Endodermal cell (in vitro differentiated cells): ENCODE results near the gene SPDEF. TPM values are rescaled to one million over a fixed set of nuclear protein-coding genes. Genes with fewer than 3 reads are reported as not detected.

ENCODE experiments used
- DNase-seq: peaks from one replicate; pipeline ENCODE4 v3.0.0-alpha.2; 2017
- H3K27ac ChIP-seq: 2 replicates; pipeline ENCODE4 v1.5.1; 2013; ENCODE audit warnings: mild to moderate bottlenecking, low read depth, low read length, moderate library complexity
- H3K27me3 ChIP-seq: 2 replicates; pipeline ENCODE4 v1.6.1; 2013; ENCODE audit warnings: mild to moderate bottlenecking, low read length, moderate library complexity; ENCODE audit not compliant: insufficient read depth, control insufficient read depth, poor library complexity, severe bottlenecking
- H3K36me3 ChIP-seq: 2 replicates; pipeline ENCODE4 v1.7.0; 2013; ENCODE audit warnings: mild to moderate bottlenecking, low read length, moderate library complexity; ENCODE audit not compliant: control insufficient read depth, insufficient read depth
- H3K4me1 ChIP-seq: one replicate; pipeline ENCODE4 v1.7.0; 2013; ENCODE audit warnings: low read length; ENCODE audit not compliant: control insufficient read depth, insufficient read depth
- H3K4me3 ChIP-seq: 2 replicates; pipeline ENCODE4 v1.5.1; 2013; ENCODE audit warnings: mild to moderate bottlenecking, low read length, moderate library complexity
- H3K9ac ChIP-seq: 2 replicates; pipeline ENCODE4 v1.6.1; 2013; ENCODE audit warnings: mild to moderate bottlenecking, low read length, moderate library complexity; ENCODE audit not compliant: poor library complexity, severe bottlenecking; ENCODE audit errors: extremely low read depth
- H3K9me3 ChIP-seq: 2 replicates; pipeline ENCODE4 v1.6.1; 2013; ENCODE audit warnings: mild to moderate bottlenecking, low read length, moderate library complexity; ENCODE audit not compliant: control insufficient read depth
- H3K27ac Mint-ChIP-seq: 2 replicates; pipeline ENCODE4 v1.8.0; 2020; ENCODE audit warnings: mixed read lengths
- H3K27me3 Mint-ChIP-seq: 2 replicates; pipeline ENCODE4 v1.8.0; 2021; ENCODE audit warnings: mild to moderate bottlenecking, mixed read lengths; ENCODE audit not compliant: insufficient read depth
- H3K36me3 Mint-ChIP-seq: 2 replicates; pipeline ENCODE4 v1.8.0; 2020; ENCODE audit warnings: low read depth, mixed read lengths
- H3K4me1 Mint-ChIP-seq: 2 replicates; pipeline ENCODE4 v1.8.0; 2020; ENCODE audit warnings: mixed read lengths
- H3K4me3 Mint-ChIP-seq: 2 replicates; pipeline ENCODE4 v1.8.0; 2020; ENCODE audit warnings: mild to moderate bottlenecking, moderate library complexity, mixed read lengths
- H3K9me3 Mint-ChIP-seq: 2 replicates; pipeline ENCODE4 v1.8.0; 2020; ENCODE audit warnings: mild to moderate bottlenecking, mixed read lengths
- WGBS, 2 experiments: methylation state at CpG; one replicate each; pipeline versions ENCODE4 v1.1.5 to v1.1.7; 2013; ENCODE audit warnings: missing lambda C conversion rate in 2 of 2, mixed read lengths in 1 of 2; ENCODE audit not compliant: insufficient coverage in 1 of 2, insufficient read length in 1 of 2; 5-methylcytosine and 5-hydroxymethylcytosine counted together
- total RNA-seq, 2 donors: library from RNA; stranded (reverse); fragmentation: NEBNext Ultra II Directional in 1 of 2; extraction: Animal tissue kit (Norgen Biotek cat#: 25700) in 1 of 2; gene quantifications; 2 replicates in 1 of 2; 3 replicates in 1 of 2; pipeline ENCODE4 v1.2.1, GENCODE V29; 2021
- TF ChIP-seq, protein P1 (sequence below): fragments of 200-600 bp; sonication (generic); conservative IDR thresholded peaks from 2 replicates; pipeline ENCODE4 v1.5.0; 2021; ENCODE audit warnings: antibody characterized with exemption, mild to moderate bottlenecking

The SPDEF gene
- total RNA-seq, 2 donors from 2014 or later: 1.1 to 2.6 TPM

GRCh38 chr6:34574647-34575293 lies 18.6 kb upstream of the SPDEF start:
- H3K27me3 ChIP-seq: no peaks in the 10 kb centered on the region
- H3K9me3 ChIP-seq: no peaks in the 10 kb centered on the region
- no peak overlapping the region for H3K9ac ChIP-seq
- H3K27me3 Mint-ChIP-seq: no peaks in the 10 kb centered on the region
- no peaks in the 10 kb centered on the region for H3K4me1 ChIP-seq
- H3K36me3 ChIP-seq: no peaks in the 10 kb centered on the region
- H3K4me3 Mint-ChIP-seq: no peak overlapping the region
- H3K9me3 Mint-ChIP-seq: no peaks in the 10 kb centered on the region
- DNase-seq: no peak
- H3K36me3 Mint-ChIP-seq: peaks cover 3% of the 10 kb centered on the region
- no peak overlapping the region for H3K27ac ChIP-seq
- no peak overlapping the region for H3K4me3 ChIP-seq
- 91 to 94% methylated on average over 6 to 10 of the region's 10 CpGs for WGBS, 2 experiments
- peaks cover 13% of the 10 kb centered on the region for H3K4me1 Mint-ChIP-seq
- TF ChIP-seq, protein P1, sequence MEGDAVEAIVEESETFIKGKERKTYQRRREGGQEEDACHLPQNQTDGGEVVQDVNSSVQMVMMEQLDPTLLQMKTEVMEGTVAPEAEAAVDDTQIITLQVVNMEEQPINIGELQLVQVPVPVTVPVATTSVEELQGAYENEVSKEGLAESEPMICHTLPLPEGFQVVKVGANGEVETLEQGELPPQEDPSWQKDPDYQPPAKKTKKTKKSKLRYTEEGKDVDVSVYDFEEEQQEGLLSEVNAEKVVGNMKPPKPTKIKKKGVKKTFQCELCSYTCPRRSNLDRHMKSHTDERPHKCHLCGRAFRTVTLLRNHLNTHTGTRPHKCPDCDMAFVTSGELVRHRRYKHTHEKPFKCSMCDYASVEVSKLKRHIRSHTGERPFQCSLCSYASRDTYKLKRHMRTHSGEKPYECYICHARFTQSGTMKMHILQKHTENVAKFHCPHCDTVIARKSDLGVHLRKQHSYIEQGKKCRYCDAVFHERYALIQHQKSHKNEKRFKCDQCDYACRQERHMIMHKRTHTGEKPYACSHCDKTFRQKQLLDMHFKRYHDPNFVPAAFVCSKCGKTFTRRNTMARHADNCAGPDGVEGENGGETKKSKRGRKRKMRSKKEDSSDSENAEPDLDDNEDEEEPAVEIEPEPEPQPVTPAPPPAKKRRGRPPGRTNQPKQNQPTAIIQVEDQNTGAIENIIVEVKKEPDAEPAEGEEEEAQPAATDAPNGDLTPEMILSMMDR: no peak
- peak overlapping the region; percentile 54 for H3K27ac Mint-ChIP-seq

DNA sequence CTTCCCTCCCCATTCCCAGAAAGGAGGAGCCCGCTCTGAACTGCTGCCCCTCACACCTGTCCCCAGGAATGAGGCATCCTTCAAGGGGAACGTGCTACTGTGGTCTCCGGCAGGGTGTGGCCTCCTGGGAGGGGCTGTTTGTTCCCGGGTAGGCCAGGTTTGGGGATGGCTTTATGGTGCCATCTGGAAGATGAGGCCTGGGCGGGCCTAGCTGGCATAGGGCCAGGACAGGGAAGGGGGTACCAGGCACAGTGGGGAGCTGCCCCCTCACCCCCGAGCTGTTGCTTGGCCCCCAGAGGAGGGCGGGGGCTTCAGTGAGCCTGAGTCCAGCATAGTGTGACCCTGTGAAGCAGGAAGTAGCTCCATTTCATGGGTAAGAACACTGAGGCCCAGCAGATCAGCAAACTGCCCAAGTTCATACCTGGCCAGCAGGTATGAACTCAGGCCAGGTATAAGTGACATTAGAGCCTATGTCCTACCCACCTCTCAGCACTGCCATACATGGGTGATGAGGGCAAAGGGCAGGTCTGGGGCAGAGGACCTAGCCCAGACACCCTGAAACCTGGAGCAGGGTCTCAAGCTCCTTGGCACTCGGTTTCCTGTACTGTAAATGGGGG lies 17.5 kb upstream of the SPDEF start:
- Mint-ChIP-seq H3K27ac (no peak overlapping the region), H3K27me3 (no peaks in the 10 kb centered on the region), H3K36me3 (peaks cover 3% of the 10 kb centered on the region), H3K9me3 (no peaks in the 10 kb centered on the region), H3K4me3 (no peak overlapping the region), H3K4me1 (peaks cover 13% of the 10 kb centered on the region)
- Histone ChIP-seq H3K36me3 (no peaks in the 10 kb centered on the region), H3K4me1 (no peaks in the 10 kb centered on the region), H3K27ac (no peak overlapping the region), H3K27me3 (no peaks in the 10 kb centered on the region), H3K4me3 (no peak overlapping the region), H3K9me3 (no peaks in the 10 kb centered on the region), H3K9ac (no peak overlapping the region)
- WGBS, 2 experiments: 72 to 84% methylated on average over 4 to 8 of the region's 8 CpGs
- DNase-seq: no peak
- TF ChIP-seq, protein P1: no peak

DNA sequence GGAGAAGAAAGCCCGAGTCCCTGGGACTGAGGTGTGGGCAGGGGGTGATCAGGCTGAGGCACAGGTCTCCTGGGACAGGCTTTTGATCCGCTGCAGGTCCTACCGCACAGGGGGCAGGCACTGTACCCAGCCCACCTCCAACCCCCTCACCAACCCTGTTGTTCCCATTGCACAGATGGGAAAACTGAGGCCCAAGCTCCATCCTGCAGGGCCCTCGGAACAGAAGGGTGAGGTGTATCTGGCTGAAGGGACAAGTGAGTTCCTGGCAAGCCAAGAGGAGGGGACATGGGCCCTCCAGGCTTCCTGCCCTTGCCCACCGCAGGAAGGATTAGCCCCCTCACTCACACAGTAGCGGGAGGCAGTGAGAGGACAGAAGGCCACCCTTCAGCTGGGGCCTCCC lies 16.5 kb upstream of the SPDEF start:
- H3K4me3 ChIP-seq: no peak overlapping the region
- Mint-ChIP-seq H3K4me3 (no peak overlapping the region), H3K27me3 (no peaks in the 10 kb centered on the region), H3K36me3 (peaks cover 3% of the 10 kb centered on the region), H3K4me1 (peaks cover 20% of the 10 kb centered on the region), H3K27ac (no peak overlapping the region), H3K9me3 (no peaks in the 10 kb centered on the region)
- H3K4me1 ChIP-seq: no peaks in the 10 kb centered on the region
- H3K36me3 ChIP-seq: no peaks in the 10 kb centered on the region
- no peak overlapping the region for H3K27ac ChIP-seq
- no peak for DNase-seq
- TF ChIP-seq, protein P1: no peak
- H3K9me3 ChIP-seq: no peaks in the 10 kb centered on the region
- no peak overlapping the region for H3K9ac ChIP-seq
- 80 to 86% methylated on average over 1 to 6 of the region's 6 CpGs for WGBS, 2 experiments
- no peaks in the 10 kb centered on the region for H3K27me3 ChIP-seq
